GM18951 (cell line): Measurements from ENCODE around the gene ENGASE.

ENCODE experiments used
- POLR2A ChIP-seq: IDR thresholded peaks from 4 replicates; pipeline ENCODE4 v1.6.1; 2011; ENCODE audit warnings: mild to moderate bottlenecking; ENCODE audit not compliant: insufficient read length, insufficient read depth; ENCODE audit errors: extremely low read depth
- in situ Hi-C: fragments of 300-500 bp; cut with MboI; formaldehyde crosslinking; loops from one replicate; pipeline ENCODE4 v1.12.0; 2022; ENCODE audit warnings: low sequenced_read_pairs, mixed read lengths, inconsistent platforms; ENCODE audit not compliant: unreplicated experiment

The ENGASE gene

GRCh38 chr17:79053251-79053925 lies 21.2 kb upstream of the ENGASE start:
- in situ Hi-C loops, result no loop called here
- TF ChIP-seq POLR2A, result no peak

GRCh38 chr17:79054200-79054960 lies 20.2 kb upstream of the ENGASE start:
- TF ChIP-seq POLR2A, result no peak
- in situ Hi-C loops, result no loop called here

DNA sequence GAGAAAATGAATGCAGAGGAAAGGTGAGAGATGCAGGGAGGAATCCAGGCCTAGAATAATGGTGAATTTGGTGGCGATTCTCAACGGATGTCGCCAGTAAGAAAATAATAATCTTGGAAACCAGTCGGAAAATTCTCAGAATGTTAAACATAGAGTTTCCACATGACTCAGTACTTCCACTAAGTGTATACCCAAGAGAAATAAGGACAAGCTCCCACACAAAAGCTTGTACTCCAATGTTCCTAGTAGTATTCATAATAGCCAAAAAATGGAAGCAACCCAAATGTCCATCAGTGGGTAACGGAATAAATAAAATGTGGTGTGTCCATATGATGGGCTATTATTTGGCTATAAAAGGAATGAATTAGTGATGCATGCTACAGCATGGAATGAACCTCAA lies 19.4 kb upstream of the ENGASE start:
- in situ Hi-C loops, result no loop called here
- TF ChIP-seq POLR2A, result no peak

GRCh38 chr17:79057737-79058385 lies 16.8 kb upstream of the ENGASE start:
- in situ Hi-C loops, result no loop called here
- no peak for TF ChIP-seq POLR2A

DNA sequence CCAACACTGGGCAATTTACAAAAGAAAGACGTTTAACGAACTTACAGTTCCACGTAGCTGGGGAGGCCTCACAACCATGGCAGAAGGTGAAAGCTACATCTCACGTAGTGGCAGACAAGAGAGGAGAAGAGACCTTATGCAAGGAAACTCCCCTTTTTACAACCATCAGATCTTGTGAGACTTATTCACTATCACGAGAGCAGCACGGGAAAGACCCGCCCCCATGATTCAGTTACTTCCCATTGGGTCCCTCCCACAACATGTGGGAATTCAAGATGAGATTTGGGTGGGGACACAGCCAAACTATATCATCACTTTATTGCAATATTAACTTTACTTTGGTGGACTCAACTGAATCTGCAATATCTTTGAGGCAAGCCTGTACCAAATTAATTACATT lies 11.9 kb upstream of the ENGASE start:
- TF ChIP-seq POLR2A, result no peak
- in situ Hi-C loops, result no loop called here

GRCh38 chr17:79064026-79064425 lies 10.6 kb upstream of the ENGASE start:
- no peak for TF ChIP-seq POLR2A
- in situ Hi-C loops, result no loop called here

DNA sequence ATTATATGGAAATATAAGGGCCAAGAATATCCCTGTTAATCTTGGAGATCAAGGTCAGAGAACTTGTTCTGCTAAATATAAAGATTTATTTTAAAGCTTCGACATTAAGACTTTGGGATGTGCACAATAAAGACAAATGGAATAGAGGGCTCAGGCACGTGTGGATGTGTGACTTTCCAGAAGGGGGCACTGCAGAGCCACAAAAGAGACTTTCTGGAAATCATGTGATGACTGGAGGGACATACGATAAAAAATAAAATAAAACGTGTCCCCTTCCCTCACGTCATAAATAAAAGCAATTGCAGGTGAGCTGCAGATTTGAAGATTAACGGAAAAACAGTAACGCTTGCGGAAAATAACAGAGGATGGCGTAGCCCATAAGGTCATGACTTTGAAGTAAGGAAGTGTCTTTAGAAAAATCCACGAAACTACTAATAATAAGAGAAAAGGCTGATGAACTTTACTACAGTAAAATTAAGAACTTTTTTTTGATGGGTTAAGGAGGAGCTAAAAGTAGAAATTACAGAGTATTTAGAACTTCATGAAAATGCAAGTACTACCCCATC lies 9.4 kb upstream of the ENGASE start:
- in situ Hi-C loops, result no loop called here

GRCh38 chr17:79066963-79067362 lies 7.7 kb upstream of the ENGASE start:
- no peak for TF ChIP-seq POLR2A
- in situ Hi-C loops, result no loop called here

More for the DNA sequence above, 9.4 kb upstream of the ENGASE start:
- TF ChIP-seq POLR2A, result no peak

DNA sequence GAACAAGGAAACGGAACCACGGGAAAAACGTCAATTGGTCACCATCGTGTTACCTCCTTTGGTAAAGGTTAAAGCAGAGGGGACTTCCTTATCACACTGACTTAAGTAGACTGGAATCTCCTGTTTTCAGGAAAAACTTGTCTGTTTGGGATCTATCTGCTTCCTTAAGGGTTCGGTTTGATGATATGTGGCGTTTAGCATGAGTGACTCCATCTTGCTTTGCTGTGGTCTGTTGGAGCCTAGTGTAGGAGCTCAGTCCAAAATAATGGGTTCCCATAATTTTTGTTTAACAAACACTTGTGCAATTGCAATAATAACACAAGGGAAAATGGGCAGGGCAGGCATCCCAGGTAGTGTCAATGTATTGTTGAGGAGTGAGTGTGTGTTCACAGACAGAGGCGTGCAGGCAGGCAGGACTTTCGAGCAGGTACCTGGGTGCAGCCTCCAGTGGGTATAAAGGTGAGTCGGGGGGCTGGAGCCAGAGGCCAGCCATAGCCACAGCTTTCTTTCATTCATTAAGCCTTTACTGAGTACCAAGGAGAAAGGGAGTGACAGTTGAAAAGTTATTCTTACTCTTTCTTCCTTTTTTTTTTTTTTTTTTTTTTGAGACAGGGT lies 4.3 kb upstream of the ENGASE start:
- TF ChIP-seq POLR2A, result no peak
- in situ Hi-C loops, result no loop called here

DNA sequence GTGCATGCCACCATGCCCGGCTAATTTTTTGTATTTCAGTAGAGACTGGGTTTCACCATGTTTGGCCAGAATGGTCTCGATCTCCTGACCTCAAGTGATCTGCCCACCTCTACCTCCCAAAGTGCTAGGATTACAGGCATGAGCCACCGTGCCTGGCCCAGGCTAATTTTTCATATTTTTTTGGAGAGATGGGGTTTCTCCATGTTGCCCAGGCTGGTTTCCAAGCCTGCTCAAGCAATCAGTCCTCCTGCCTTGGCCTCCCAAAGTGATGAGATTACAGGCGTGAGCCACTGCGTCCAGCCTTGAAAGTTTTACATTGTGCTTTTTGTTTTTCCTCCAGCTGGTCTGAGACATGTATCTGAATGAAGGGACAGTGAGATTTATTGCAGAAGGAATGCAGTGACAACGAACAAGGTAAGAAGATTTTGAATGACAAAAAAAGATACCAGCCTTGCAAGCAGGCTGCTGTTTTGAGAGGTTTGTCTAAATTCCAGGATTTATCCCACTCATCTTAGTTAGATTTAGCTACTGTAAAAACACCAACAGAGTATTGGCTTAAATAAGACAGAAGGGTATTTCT lies 3.4 kb upstream of the ENGASE start:
- no peak for TF ChIP-seq POLR2A
- in situ Hi-C loops, result no loop called here

DNA sequence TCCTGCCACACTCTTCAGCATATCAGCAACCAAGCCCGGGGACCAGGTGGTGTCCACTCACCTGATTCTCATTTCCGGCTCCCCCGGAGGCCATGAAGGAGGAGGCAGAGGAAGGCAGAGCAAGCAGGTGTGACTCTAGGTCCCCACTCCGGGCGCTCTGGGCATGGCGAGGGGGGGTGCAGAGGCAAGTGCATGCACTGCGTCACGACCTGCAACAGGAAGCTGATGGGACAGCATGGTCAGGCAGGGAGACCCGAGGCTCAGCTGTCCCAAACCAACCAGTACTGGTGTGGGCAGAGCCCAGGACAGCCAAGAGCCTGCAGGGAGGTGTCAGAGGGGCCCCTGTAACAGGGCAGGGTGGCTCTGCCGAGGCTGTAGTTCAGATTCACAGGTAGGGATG lies 2.1 kb upstream of the ENGASE start:
- in situ Hi-C loops, result no loop called here
- TF ChIP-seq POLR2A, result no peak

GRCh38 chr17:79073016-79073705 lies 1.5 kb upstream of the ENGASE start:
- in situ Hi-C loops, result no loop called here
- no peak for TF ChIP-seq POLR2A
